Liver (tissue), 3 donors: Measurements from ENCODE around the gene SCUBE1.

Experiments used
- ATF3 ChIP-seq: IDR thresholded peaks from 2 replicates; pipeline ENCODE4 v1.6.1; 2016; ENCODE audit warnings: antibody characterized with exemption
- CTCF ChIP-seq: fragments of 150-350 bp; IDR thresholded peaks from 2 replicates; pipeline ENCODE4 v1.5.1; 2017; ENCODE audit warnings: improper control_type of control experiment, low read depth, low read length; ENCODE audit not compliant: missing input control
- FOXA1 ChIP-seq: IDR thresholded peaks from 2 replicates; pipeline ENCODE4 v1.6.1; 2016; ENCODE audit warnings: antibody characterized with exemption
- GABPA ChIP-seq, 2 donors: IDR thresholded peaks in 1 of 2; conservative IDR thresholded peaks in 1 of 2; 2 replicates each; pipeline ENCODE4 v1.6.1; 2016; ENCODE audit warnings: antibody characterized with exemption in 2 of 2, mild to moderate bottlenecking in 1 of 2, moderate library complexity in 1 of 2
- JUND ChIP-seq, 2 donors: IDR thresholded peaks; 2 replicates each; pipeline ENCODE4 v1.6.1; 2016; ENCODE audit warnings: antibody characterized with exemption in 2 of 2
- TAF1 ChIP-seq: conservative IDR thresholded peaks from 2 replicates; pipeline ENCODE4 v1.6.1; 2016; ENCODE audit warnings: antibody characterized with exemption, mild to moderate bottlenecking
- ZBTB33 ChIP-seq: IDR thresholded peaks from 2 replicates; pipeline ENCODE4 v1.6.1; 2016; ENCODE audit warnings: antibody characterized with exemption
- donor health status: healthy.
- donor health status: healthy.

- no peak for TF ChIP-seq CTCF
- TF ChIP-seq ATF3 = no peak
- TF ChIP-seq JUND (IDR thresholded peaks at IDR 0.05) = no peak
- TF ChIP-seq GABPA (IDR thresholded peaks at IDR 0.05 in 1 of 2, conservative IDR thresholded peaks at IDR 0.05 in 1 of 2) = no peak
- TF ChIP-seq TAF1 = no peak
- no peak for TF ChIP-seq ZBTB33
- no peak for TF ChIP-seq FOXA1
Measured at GRCh38 chr22:43227239-43227630, 115.9 kb downstream of the SCUBE1 start.
